HG03066 (cell line): ENCODE results near the gene THADA.
"Not testable (repeated sequence)": the region's sequence is repeated elsewhere in the genome, so short reads cannot be mapped to it uniquely, and the experiment has no call there.

Experiments
- ATAC-seq: cut with Tn5 transposase; IDR thresholded peaks from one replicate; pipeline ENCODE4 v1.9.1; 2021; ENCODE audit warnings: low read depth; ENCODE audit not compliant: unreplicated experiment

The THADA gene

DNA sequence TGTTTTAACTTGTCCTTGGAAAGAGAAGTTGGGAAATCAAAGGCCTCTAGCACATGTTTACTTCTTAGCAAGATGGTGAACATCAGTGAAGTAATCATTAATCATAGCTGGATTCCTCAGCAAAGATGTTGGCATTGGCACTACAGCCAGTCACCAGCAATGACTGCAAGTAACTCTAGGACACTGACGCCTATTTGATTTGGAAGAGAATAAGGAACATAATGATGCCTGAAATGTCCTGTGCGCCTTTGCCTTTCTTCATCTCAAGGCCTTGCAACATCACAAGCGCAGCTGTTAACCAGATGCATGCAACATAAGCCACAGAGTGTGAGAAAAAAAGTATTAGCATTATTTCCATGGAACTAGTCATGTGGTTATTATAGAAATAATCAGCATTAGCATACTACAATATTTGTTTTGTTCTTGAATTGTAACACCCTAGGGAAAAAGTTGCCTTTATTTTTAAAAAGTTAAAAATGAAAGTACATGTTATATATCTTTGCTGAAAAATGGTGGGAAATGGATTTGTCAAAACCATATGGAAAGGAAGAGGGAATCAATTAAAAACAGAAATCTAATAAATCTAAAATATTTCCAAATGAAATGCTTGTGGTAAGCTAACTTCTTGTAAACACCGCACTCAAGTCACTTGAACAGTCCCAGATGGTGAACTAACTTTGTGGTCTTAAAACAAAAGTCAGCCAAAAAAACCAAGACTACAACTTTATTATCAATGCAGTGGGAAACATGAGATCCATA lies 55.6 kb downstream of the THADA start:
- ATAC-seq: no peak

DNA sequence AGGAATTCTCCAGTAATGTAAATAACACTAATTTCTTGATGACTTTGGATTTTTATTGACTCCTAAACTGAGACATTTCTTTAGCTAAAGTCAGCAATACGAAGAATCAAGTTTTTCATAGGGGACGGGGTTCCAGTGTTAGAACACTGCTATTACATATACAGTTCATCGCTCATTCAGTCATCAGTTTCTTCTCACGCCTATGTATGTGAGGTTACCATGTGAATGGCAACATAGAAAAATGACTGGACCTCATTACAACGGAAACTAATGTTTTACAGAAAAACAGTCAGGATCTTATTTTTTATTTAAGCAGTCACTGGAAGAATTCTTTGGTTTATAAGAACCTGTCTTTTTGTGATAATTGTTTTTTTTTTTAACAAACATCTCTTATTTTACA lies 56.4 kb downstream of the THADA start:
- ATAC-seq: no peak

DNA sequence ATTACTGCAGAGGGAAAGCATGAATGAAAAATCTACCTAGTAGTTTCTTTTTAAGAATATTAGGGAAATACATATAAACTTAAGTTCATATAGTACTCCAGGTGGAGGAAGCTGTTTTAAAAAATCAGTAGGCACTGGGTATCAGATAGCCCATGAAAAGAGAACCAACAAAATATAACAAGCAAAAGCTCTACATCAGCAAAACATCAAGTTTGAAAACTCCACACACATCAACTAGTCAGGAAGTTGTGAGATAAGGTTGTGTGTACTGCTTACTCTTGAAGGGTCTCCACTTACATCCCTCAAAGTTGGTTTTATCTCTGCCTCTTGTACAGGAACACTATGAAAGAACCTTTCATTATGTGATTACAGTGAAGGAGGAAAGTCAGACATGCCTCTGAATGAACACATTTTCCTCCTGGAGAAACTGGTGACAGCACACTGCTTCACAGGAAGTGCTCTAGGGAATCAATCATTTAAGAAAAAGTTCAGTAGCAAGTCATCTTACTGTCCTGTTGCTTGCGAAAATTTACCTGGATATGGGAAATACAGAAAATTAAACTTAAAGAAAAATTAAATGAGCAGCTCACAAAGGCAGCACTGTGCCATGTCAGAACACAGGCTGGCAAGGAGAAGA lies 57.7 kb downstream of the THADA start:
- no peak for ATAC-seq

DNA sequence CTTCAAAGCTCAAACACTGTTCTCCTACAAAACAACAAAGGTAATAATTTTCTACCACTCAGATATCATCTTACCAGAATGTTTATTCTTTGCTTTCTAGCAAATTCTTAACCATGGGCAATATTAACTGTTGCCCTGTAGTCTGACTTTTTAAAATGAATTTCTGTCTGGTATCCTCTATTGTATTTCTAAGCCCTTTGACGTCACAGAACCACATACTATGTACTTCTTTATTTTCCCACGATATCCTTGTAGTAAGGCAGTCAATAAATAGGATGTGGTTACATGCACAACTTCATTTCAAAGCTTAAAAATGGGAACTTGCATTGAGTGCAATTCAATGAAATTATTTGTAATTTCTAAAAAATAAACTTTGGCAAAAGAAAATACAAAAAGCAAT lies 58.7 kb downstream of the THADA start:
- ATAC-seq: no peak

DNA sequence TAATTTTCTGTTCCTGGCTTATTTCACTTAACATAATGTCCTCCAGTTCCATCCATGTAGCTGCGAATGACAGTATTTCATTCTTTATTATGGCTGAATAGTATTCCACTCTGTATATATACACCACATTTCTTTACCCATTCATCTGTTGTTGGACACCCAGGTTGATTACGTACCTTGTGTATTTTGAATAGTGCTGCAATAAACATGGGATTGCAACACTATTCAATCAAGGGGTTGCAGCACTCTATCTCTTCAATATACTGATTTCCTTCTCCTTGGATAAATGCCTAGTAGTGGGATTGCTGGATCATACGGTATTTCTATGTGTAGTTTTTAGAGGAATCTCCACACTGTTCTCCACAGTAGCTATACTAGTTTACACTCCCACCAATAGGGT lies 61.3 kb downstream of the THADA start:
- ATAC-seq: no peak

DNA sequence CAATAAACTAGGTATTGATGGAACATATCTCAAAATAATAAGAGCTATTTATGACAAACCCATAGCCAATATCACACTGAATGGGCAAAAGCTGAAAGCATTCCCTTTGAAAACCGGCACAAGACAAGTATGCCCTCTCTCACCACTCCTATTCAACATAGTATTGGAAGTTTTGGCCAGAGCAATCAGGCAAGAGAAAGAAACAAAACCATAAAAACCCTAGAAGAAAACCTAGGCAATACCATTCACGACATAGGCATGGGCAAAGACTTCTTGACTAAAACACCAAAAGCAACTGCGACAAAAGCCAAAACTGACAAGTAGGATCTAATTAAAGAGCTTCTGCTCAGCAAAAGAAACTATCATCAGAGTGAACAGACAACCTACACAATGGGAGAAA lies 63.3 kb downstream of the THADA start:
- ATAC-seq: not testable (repeated sequence)

DNA sequence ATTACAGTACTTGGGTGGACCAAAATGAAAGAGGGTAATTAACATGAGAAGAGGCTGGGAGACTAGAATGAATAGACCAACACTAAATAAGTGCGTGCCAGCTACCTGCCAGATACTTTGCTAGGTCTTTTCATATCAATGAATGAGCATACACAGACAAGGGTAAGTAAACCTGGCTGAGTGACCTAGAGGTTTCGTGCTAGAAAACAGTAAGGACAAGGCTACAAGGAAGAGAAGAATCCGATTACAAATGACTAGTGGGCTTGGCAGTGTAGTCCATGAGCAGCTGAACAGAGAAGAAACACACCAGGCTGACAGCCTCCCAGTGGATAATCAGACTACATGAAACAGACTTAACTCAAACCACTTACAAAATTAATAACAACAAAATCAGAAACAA lies 64.6 kb downstream of the THADA start:
- ATAC-seq: no peak

DNA sequence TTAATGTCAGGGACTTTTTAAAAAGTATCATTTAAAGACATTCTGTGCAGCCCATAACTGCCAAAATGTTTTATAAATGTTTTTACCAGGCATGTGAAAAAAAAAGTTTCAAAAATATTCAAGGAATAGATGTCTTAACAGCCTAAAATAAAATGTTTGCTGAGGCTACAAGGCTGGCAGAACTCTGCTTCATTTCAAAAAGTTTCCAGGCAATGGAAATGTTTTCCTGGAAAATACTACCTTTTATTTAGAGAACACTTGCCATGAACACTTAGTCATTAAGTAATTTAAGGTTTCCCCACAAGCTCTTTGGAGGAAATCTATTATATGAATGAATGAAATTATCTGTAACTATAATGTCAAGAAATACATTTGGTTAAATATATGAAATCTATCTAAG lies 68.8 kb downstream of the THADA start:
- ATAC-seq: no peak

DNA sequence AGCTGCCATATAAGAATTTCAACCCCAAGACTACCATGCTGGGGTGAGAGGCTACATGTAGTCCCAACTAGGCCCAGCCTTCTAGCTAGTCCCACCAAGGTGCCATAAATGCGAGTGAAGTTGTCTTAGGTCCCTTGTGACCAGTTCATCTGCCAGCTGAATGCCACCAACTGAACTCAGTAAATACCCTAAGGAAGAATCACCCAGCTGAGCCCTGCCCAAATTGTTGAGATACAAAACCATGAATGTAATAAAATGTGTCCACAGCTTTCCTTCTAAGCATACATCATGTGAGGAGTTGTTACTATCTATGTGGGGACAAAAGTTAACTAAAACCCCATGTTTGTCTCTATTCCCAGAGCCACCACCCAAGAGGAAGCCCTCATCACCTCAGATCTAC lies 70.3 kb downstream of the THADA start:
- ATAC-seq: no peak

DNA sequence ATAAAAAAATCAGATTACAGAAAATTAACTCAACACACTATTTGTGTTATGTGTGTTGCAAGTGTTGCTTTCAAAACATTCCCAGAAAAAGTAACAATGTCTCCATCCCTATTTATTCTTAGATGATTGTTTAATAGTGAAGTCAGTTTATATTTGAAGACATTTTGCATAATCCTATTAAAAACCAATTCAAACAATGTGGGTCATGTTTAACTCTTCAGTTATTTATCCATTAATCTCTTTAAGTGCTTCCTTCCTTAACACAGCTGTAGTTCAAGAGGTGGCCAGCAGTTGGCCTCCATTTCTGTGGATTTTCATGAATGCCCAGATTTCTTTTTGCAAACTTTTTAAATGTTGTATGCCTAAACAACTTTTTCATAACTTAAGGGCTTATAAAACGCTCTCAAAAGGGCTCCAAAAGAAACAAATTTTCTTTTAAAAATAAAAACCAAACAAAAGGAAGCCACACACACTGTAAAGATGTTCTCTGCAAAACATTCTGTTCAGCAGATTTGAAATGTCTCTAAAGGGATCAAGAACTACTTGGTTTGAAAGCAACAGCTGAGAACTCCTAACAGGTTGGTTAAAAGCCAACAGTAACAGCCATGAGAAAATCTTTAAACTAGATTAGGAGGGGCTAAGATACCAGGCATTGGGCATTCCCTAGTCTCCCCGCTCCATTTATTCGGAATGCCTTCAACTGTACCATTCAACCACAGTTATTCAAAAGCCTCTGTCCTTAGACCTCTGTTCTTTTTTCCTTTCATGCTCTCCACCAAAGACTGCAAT lies 71.5 kb downstream of the THADA start:
- no peak for ATAC-seq

DNA sequence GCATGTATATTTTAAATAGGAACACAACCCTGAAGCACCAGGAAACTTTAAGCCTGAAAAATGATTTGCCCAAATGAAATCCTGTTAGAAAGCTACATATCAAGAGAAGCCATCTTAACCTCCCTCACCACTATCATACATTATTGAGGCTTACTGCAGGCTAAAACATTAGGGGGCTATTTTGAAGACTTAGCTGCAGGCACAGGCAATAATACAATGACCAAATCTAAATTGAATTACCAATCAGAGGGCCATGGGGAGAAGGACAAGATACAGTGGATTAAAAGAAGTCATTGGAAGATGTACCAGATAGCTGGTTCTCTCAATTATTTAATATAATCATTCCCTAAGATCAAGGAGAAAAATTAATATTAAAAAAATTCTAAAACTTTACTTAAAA lies 73.7 kb downstream of the THADA start:
- no peak for ATAC-seq

DNA sequence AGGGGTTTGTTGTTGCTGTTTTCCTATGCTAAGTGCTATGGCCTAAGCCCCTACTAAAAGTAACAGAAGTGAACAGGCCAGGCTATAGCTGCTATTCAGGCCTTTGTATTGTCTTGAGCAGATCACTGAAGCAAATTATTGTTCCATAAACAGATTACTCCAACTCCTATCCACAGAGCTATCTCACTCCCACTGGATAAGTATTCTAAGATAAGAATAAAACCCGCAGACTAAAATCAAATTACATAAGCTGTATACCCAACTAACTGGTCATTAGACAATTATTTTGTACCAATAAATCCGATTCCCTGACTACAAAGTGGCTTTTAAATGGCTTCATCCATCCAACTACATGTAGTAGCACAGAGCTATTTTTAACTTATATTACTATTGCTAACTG lies 74.3 kb downstream of the THADA start:
- no peak for ATAC-seq

DNA sequence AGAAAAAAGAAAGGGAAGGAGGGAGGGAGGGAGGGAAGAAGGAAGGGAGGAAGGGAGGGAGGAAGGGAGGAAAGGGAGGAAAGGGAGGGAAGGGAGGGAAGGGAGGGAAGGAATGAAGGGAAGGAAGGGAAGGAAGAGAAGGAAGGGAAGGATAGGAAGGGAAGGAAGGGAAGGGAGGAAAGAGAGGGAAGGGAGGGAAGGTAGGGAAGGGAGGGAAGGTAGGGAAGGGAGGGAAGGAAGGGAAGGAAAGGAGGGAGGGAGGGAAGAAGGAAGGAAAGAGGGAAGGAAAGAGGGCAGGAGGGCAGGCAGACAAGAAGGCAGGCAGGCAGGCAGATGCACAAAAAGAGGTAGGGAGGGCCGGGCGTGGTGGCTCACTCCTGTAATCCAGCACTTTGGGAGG lies 74.9 kb downstream of the THADA start:
- ATAC-seq: no peak

DNA sequence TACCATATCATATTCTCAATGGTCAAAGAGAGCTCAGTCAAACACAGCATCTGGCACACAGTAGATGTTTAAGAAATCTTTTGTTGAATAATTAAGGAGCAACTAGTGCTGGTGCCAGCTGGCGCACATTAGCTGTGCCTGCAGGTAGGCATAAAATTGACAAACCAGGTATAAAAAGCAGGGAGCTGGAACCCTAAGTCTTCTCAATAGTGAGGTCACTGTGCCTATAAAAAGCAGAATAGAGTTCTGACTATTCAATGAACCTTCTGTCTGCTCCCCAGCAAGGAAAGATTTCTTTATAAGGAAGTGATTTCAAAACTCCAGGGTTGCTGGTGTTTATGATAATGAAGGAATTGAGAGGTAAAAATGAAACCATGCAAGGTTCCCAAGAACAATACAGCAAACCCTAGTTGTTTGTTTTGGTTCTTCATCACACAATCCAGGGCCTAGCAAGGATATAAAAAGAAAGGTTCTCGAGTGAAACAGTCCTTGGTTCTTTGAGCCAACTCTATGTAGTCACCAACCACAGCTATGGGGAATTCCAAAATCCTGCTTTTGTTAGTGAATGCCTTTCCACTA lies 76.1 kb downstream of the THADA start:
- no peak for ATAC-seq

DNA sequence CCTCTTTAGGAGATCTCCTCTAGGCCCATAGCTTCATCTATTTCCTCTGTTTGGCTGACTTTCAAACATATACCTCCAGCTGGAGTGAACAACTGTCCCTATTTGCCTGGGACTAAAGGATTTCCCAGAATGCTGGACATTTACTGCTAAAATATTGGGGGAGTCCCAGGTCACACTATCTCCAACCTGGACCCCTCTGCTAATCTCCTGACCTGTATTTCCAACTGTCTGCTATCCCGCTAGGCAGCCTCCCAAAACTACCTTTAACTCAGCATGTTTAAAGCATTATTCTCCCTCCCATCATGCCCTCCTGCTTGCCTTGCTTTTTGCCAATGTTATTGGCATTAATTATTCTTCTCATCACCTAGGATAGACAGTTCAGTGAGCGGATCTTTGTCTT lies 77.1 kb downstream of the THADA start:
- no peak for ATAC-seq

DNA sequence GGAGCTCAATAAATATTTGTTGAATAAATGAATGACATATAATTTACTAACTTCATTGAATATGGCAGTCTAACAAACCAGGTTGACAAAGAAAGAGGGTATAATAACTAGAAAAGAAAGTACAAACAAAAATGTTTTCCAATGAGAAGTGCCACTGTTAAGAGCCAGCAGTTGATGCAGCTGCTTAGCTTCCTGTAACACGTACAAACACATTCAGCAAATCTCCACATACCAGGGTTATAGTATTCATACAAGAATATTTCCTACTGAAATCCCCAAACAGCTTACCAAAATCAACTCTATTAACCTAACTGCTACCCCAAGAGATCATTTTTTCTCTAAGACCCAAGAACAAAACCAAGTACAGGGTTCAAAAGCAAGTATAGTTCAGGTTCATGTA lies 77.7 kb downstream of the THADA start:
- no peak for ATAC-seq

DNA sequence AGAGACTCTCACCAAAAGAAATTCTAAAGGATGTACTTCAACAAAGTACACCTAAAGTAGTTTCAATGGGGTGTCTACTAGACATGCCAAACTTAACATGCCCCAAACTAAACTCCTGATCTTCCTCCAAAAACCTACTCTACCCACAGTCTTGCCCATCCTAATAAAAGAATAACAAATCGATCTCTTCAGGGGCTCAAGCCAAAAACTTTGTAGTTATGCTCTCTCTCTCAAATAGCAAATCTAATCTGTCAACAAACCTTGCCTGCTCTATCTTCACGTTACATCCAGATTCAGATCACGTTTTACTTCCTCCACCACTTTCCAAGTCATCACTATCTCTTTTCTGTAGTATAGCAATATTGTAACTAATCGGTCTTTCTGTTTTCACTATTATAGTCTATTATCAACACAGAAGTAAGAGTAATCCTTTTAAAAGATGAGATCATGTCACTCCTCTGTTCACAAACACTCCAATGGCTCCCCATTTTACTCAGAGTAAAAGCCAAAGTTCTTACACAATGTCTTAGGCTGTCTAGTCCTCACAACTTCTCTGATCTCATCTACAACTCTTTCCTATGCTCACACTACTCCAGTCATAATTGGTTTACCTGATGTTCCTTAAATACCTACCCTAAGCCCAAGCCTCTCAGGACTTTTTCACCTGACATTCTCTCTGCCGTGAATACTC lies 79.9 kb downstream of the THADA start:
- ATAC-seq: no peak

DNA sequence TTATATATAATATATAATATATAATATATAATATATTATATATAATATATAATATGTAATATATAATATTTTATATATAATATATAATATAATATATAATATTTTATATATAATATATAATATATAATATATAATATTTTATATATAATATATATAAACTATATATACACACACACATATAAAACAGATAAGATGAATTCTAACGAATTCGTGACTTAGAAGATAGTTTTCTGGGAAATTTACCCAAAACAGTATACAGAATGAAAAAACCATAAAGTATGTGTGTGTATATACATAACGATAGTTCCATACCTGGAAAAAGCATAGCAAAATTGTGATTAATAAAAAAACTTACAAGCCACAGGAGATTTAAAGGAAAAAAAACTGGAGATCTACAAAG lies 80.6 kb downstream of the THADA start:
- ATAC-seq: no peak

DNA sequence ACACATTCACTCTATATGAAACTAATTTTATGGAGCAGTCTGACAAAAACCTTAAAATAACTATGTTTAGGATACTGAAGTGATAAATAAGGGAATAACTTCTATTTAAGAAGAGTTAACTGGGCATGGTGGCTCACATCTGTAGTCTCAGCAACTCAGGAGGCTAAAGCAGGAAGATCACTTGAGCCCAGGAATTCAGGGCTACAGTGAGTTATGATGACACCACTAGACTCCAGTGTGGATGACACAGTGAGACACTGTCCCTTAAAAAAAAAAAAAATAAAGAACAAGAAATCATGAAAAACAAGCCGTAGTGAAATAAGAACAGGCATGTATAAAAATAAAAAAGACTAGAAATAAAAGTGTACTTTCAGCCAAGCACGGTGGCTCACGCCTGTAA lies 82.0 kb downstream of the THADA start:
- no peak for ATAC-seq

DNA sequence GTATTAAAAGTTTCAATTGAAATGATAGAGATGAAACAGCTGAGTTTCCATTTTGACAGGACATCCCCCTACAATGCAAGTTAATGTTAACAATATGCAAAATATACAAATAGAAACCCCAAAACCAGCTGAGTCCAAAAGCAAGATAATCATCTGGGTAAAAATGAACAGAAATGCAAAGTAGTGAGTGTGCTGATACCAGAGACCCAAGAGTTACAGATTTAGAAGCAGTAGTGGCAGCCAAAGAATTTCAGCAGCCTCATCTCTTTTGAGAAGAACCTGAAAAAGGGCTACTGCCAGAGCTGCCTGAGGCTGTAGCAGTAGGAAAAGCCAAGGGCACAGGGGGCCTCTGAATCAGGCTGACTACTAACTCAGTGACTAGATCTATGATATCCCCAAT lies 82.6 kb downstream of the THADA start:
- no peak for ATAC-seq

DNA sequence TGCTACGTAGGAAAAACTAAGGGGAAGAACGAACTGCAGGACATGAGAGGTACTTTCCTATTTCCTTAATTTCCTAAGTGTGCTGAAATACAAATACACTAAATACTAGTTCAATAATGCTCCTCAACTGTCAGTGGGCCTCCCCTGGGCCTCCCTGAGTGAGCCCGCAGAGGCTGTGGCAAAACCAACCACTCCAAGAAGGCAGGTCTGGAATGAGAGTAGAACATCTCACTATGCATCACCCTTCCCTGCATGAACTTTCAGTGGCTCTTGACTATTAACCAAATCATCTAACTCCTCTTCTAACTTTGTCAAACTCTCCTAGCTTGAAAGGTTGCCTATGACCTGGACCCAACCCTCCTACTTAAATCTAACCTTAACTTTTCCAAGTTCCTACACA lies 84.6 kb downstream of the THADA start:
- no peak for ATAC-seq
